Measurements from ENCODE around the gene RGS2. TPM values are rescaled to one million over a fixed set of nuclear protein-coding genes. Genes with fewer than 3 reads are reported as not detected.

The RGS2 gene
- 30.0 and 33.2 TPM in 2 replicates for polyA plus RNA-seq (2013)

DNA sequence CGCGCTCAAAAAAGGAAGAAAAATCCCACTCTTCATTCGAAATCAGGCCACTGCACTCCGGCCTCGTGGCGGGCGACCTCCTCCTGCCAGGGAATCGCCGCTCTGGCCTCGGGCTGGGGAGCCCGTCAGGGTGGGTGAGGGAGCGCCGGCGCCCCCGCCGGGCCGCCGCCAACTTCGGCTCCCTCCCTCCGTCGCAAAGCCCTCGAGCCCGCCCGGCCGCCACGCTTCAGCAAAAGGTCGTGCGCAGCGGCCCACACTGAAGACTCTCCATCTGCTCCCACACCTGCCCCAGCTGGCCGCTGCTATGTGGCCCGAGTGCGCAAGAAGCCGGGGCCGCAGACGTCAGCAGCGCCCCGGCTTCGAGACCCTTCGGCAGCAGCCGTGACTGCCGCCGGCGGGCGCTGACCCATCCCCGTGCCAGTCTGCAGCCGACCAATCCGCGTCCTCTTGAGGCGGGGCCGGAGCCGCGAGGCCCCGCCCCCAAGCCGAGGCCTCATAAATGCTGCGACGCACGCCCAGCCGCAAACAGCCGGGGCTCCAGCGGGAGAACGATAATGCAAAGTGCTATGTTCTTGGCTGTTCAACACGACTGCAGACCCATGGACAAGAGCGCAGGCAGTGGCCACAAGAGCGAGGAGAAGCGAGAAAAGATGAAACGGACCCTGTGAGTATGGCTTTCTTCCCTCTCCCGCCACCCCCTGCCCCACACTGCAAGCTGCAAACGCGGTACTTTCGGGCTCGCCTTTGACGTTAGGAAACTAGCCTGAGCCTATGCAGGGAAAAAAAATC, at the start of gene RGS2:
Gene RGS2 (plus strand): TSS at position 522 of the 789 bp plus-strand sequence. CDS start 33 bp downstream, at position 555.
- Histone ChIP-seq H2BK120ac (ENCODE audit: insufficient read depth, low read length, poor library complexity) (peak within 1 kb of the TSS; percentile 95), H2AK5ac (ENCODE audit: low read length) (no peak within 1 kb of the TSS), H3K9ac (ENCODE audit: low read length) (peak within 1 kb of the TSS; percentile 80), H3K4me2 (ENCODE audit: low read length) (peak within 1 kb of the TSS; percentile 78), H3K79me1 (ENCODE audit: low read length) (peaks cover 10% of the 10 kb centered on the region), H4K12ac (ENCODE audit: low read depth, low read length) (peak within 1 kb of the TSS; percentile 95), H4K91ac (ENCODE audit: low read depth, low read length) (peak within 1 kb of the TSS; percentile 84), H3K79me2 (ENCODE audit: control insufficient read depth, insufficient read depth, low read length, poor library complexity) (peaks cover 4% of the 10 kb centered on the region), H3K9me3 (ENCODE audit: insufficient read depth, low read depth, low read length) (no peaks in the 10 kb centered on the region), H2BK12ac (ENCODE audit: low read length) (peak within 1 kb of the TSS; percentile 80), H4K8ac (ENCODE audit: low read depth, low read length) (peak within 1 kb of the TSS; percentile 97), H3K4ac (ENCODE audit: low read depth, low read length) (peak within 1 kb of the TSS; percentile 64), H3K27me3 (ENCODE audit: insufficient read depth, low read length) (no peaks in the 10 kb centered on the region), H3K14ac (ENCODE audit: low read length) (peak within 1 kb of the TSS; percentile 89), H3K27ac (ENCODE audit: low read depth, low read length) (peak within 1 kb of the TSS; percentile 70), H2AFZ (ENCODE audit: insufficient read depth, low read length, poor library complexity) (peak within 1 kb of the TSS; percentile 100), H3K4me1 (ENCODE audit: control insufficient read depth in 1 of 2, insufficient read depth in 2 of 2, low read length in 2 of 2) (peaks cover 5% of the 10 kb centered on the region in 2 experiments), H3K36me3 (ENCODE audit: control insufficient read depth in 1 of 2, insufficient read depth in 2 of 2, low read length in 2 of 2) (no peaks in the 10 kb centered on the region), H3K23ac (ENCODE audit: low read length) (no peak within 1 kb of the TSS), H3K4me3 (ENCODE audit: low read depth, low read length) (peak within 1 kb of the TSS; percentile 94), H3K18ac (ENCODE audit: low read length) (peak within 1 kb of the TSS; percentile 99), H2BK5ac (ENCODE audit: low read depth, low read length, poor library complexity) (peak within 1 kb of the TSS; percentile 84)
- no CpG with 5 or more reads among the region's 72 CpGs for WGBS (ENCODE audit: extremely low coverage, insufficient coverage, insufficient read length)
- peak; percentile 86 to 91 for DNase-seq

GRCh38 chr1:192759104-192759503, 49.7 kb upstream of the RGS2 start:
- Histone ChIP-seq H3K27ac (ENCODE audit: low read depth, low read length) (no peak overlapping the region), H4K8ac (ENCODE audit: low read depth, low read length) (no peak overlapping the region), H3K23ac (ENCODE audit: low read length) (no peak overlapping the region), H2BK120ac (ENCODE audit: insufficient read depth, low read length, poor library complexity) (no peak overlapping the region), H2AFZ (ENCODE audit: insufficient read depth, low read length, poor library complexity) (no peak overlapping the region), H3K4me2 (ENCODE audit: low read length) (no peak overlapping the region), H3K4ac (ENCODE audit: low read depth, low read length) (no peak overlapping the region), H3K27me3 (ENCODE audit: insufficient read depth, low read length) (no peaks in the 10 kb centered on the region), H4K91ac (ENCODE audit: low read depth, low read length) (no peak overlapping the region), H3K9ac (ENCODE audit: low read length) (no peak overlapping the region), H3K9me3 (ENCODE audit: insufficient read depth, low read depth, low read length) (no peaks in the 10 kb centered on the region), H2BK12ac (ENCODE audit: low read length) (no peak overlapping the region), H3K18ac (ENCODE audit: low read length) (no peak overlapping the region), H2BK5ac (ENCODE audit: low read depth, low read length, poor library complexity) (no peak overlapping the region), H3K4me3 (ENCODE audit: low read depth, low read length) (no peak overlapping the region), H2AK5ac (ENCODE audit: low read length) (no peak overlapping the region), H3K79me2 (ENCODE audit: control insufficient read depth, insufficient read depth, low read length, poor library complexity) (no peaks in the 10 kb centered on the region), H3K14ac (ENCODE audit: low read length) (no peak overlapping the region), H3K4me1 (ENCODE audit: control insufficient read depth in 1 of 2, insufficient read depth in 2 of 2, low read length in 2 of 2) (no peaks in the 10 kb centered on the region), H4K12ac (ENCODE audit: low read depth, low read length) (no peak overlapping the region), H3K79me1 (ENCODE audit: low read length) (no peaks in the 10 kb centered on the region), H3K36me3 (ENCODE audit: control insufficient read depth in 1 of 2, insufficient read depth in 2 of 2, low read length in 2 of 2) (no peaks in the 10 kb centered on the region)
- DNase-seq, result no peak
- WGBS (ENCODE audit: extremely low coverage, insufficient coverage, insufficient read length), result no CpG with 5 or more reads among the region's 1 CpG

- Histone ChIP-seq H4K91ac (ENCODE audit: low read depth, low read length) (no peak overlapping the region), H2AK5ac (ENCODE audit: low read length) (no peak overlapping the region), H4K8ac (ENCODE audit: low read depth, low read length) (no peak overlapping the region), H3K36me3 (ENCODE audit: control insufficient read depth in 1 of 2, insufficient read depth in 2 of 2, low read length in 2 of 2) (no peaks in the 10 kb centered on the region), H2BK120ac (ENCODE audit: insufficient read depth, low read length, poor library complexity) (no peak overlapping the region), H3K9ac (ENCODE audit: low read length) (no peak overlapping the region), H3K27ac (ENCODE audit: low read depth, low read length) (no peak overlapping the region), H3K23ac (ENCODE audit: low read length) (no peak overlapping the region), H3K14ac (ENCODE audit: low read length) (no peak overlapping the region), H3K4me3 (ENCODE audit: low read depth, low read length) (no peak overlapping the region), H3K79me2 (ENCODE audit: control insufficient read depth, insufficient read depth, low read length, poor library complexity) (no peaks in the 10 kb centered on the region), H3K9me3 (ENCODE audit: insufficient read depth, low read depth, low read length) (no peaks in the 10 kb centered on the region), H3K27me3 (ENCODE audit: insufficient read depth, low read length) (no peaks in the 10 kb centered on the region), H2BK12ac (ENCODE audit: low read length) (no peak overlapping the region), H4K12ac (ENCODE audit: low read depth, low read length) (no peak overlapping the region), H3K4me2 (ENCODE audit: low read length) (no peak overlapping the region), H2BK5ac (ENCODE audit: low read depth, low read length, poor library complexity) (no peak overlapping the region), H3K4me1 (ENCODE audit: control insufficient read depth in 1 of 2, insufficient read depth in 2 of 2, low read length in 2 of 2) (no peaks in the 10 kb centered on the region), H3K18ac (ENCODE audit: low read length) (no peak overlapping the region), H3K79me1 (ENCODE audit: low read length) (no peaks in the 10 kb centered on the region), H3K4ac (ENCODE audit: low read depth, low read length) (no peak overlapping the region), H2AFZ (ENCODE audit: insufficient read depth, low read length, poor library complexity) (no peak overlapping the region)
- DNase-seq, result no peak
- WGBS (ENCODE audit: extremely low coverage, insufficient coverage, insufficient read length), result no CpG with 5 or more reads among the region's 4 CpGs
Measured at GRCh38 chr1:192762265-192762664, 46.6 kb upstream of the RGS2 start.

DNA sequence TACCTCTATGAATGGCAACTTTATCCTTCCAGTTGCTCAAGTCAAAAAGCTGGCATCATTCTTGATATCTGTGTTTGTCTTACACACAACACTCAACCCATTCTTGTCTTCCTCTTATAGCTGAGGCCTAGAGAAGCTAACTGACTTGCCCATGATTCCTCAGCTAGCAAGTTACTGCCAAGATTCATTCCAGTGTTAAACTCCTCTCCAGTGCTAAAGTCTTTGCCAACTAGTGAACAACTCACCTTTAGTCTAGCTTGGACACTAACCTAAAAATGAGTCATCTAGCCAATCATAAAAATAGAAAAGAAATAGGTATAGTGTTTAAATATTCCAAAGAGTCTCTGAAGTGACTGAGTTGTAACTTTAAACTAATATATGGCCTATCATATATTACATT, 45.6 kb upstream of the RGS2 start:
- H2AK5ac ChIP-seq (ENCODE audit: low read length), result no peak overlapping the region
- no peak overlapping the region for H3K14ac ChIP-seq (ENCODE audit: low read length)
- no peak overlapping the region for H3K23ac ChIP-seq (ENCODE audit: low read length)
- no peak overlapping the region for H3K27ac ChIP-seq (ENCODE audit: low read depth, low read length)
- H3K79me1 ChIP-seq (ENCODE audit: low read length), result no peaks in the 10 kb centered on the region
- H3K4ac ChIP-seq (ENCODE audit: low read depth, low read length), result no peak overlapping the region
- H3K79me2 ChIP-seq (ENCODE audit: control insufficient read depth, insufficient read depth, low read length, poor library complexity), result no peaks in the 10 kb centered on the region
- H4K91ac ChIP-seq (ENCODE audit: low read depth, low read length), result no peak overlapping the region
- H3K9ac ChIP-seq (ENCODE audit: low read length), result no peak overlapping the region
- no peak overlapping the region for H2BK5ac ChIP-seq (ENCODE audit: low read depth, low read length, poor library complexity)
- no peak overlapping the region for H2BK120ac ChIP-seq (ENCODE audit: insufficient read depth, low read length, poor library complexity)
- H2BK12ac ChIP-seq (ENCODE audit: low read length), result no peak overlapping the region
- H2AFZ ChIP-seq (ENCODE audit: insufficient read depth, low read length, poor library complexity), result no peak overlapping the region
- no peak overlapping the region for H3K18ac ChIP-seq (ENCODE audit: low read length)
- no peaks in the 10 kb centered on the region for H3K27me3 ChIP-seq (ENCODE audit: insufficient read depth, low read length)
- H3K4me2 ChIP-seq (ENCODE audit: low read length), result no peak overlapping the region
- no peak overlapping the region for H3K4me3 ChIP-seq (ENCODE audit: low read depth, low read length)
- no peak overlapping the region for H4K8ac ChIP-seq (ENCODE audit: low read depth, low read length)
- H3K4me1 ChIP-seq (ENCODE audit: control insufficient read depth in 1 of 2, insufficient read depth in 2 of 2, low read length in 2 of 2), result no peaks in the 10 kb centered on the region
- no peak overlapping the region for H4K12ac ChIP-seq (ENCODE audit: low read depth, low read length)
- no peaks in the 10 kb centered on the region for H3K9me3 ChIP-seq (ENCODE audit: insufficient read depth, low read depth, low read length)
- no peak for DNase-seq
- no peaks in the 10 kb centered on the region for H3K36me3 ChIP-seq (ENCODE audit: control insufficient read depth in 1 of 2, insufficient read depth in 2 of 2, low read length in 2 of 2)
